Measurements from ENCODE around the gene KRR1.

Gene KRR1

DNA sequence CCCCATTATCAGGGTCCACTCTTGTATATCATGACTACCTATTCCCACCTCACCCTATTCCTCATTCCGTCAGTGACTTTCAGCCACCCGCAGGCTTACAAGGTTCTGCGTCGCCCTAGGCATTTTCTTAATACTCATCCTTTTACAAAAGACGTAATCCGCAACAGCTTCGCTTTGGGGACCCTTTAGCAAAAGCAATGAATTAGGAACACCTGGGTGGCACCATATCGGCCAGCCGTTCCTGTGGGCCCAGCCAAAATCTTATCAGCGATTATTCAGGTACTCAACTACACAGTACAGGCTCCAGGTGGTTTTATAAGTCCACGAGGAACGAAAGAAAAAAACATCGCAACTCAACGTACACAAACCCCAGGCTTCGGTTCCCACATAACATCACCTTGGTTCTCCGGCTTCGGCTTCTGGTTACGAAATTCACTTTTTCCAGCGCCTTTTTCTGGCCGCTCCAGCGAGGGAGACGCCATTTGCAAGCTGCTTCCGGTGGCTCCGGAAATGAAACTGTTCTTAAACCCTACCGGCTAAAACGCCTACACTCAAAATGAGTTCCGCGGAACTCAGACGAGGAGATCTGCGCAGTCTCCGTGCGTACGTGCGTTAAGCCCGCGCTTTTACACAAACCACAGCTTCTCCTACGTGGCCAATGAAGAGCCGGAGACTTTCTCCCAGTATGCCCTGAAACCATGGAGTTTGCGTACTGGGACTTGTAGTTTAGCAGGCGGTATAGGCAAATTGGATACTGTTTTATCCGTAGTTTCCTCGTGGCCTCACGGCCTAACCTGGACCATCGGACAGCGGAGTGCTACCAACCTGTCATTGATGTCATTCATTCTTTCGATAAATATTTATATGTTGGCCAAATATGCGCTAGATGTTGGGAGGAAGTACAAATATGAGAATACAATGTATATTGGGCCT, at the start of gene KRR1:
Gene KRR1, minus strand, starts transcription at position 494 of the 933 bp plus-strand sequence. Its CDS starts 12 bp downstream, at position 482.
- no peak; the same call in 1 of the 2 replicates for TF ChIP-seq CREB1 (IDR thresholded peaks at IDR 0.05; ENCODE audit: low read depth)
- no peak for TF ChIP-seq RAD21 (IDR thresholded peaks at IDR 0.05; ENCODE audit: low read depth)
- TF ChIP-seq TAF1 (IDR thresholded peaks at IDR 0.05; ENCODE audit: low read depth): peak; percentile 99
- TF ChIP-seq TCF12 (IDR thresholded peaks at IDR 0.05; ENCODE audit: low read depth): peak; percentile 89
- 0 out of 2 replicates have a peak, but pooled peaks have one; percentile 41 for TF ChIP-seq NFIC (IDR thresholded peaks at IDR 0.05)
- TF ChIP-seq EGR1 (IDR thresholded peaks at IDR 0.05): peak; percentile 67
- TF ChIP-seq EP300 (IDR thresholded peaks at IDR 0.05; ENCODE audit: borderline replicate concordance): 0 out of 2 replicates have a peak, but pooled peaks have one; percentile 33
- TF ChIP-seq, protein P1, sequence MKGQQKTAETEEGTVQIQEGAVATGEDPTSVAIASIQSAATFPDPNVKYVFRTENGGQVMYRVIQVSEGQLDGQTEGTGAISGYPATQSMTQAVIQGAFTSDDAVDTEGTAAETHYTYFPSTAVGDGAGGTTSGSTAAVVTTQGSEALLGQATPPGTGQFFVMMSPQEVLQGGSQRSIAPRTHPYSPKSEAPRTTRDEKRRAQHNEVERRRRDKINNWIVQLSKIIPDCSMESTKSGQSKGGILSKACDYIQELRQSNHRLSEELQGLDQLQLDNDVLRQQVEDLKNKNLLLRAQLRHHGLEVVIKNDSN (IDR thresholded peaks at IDR 0.05): peak; percentile 69
- peak; percentile 64 for TF ChIP-seq FOXM1 (IDR thresholded peaks at IDR 0.05; ENCODE audit: borderline replicate concordance, low read depth)
- TF ChIP-seq MAX (IDR thresholded peaks at IDR 0.05): peak; percentile 95
- TF ChIP-seq, protein P2, sequence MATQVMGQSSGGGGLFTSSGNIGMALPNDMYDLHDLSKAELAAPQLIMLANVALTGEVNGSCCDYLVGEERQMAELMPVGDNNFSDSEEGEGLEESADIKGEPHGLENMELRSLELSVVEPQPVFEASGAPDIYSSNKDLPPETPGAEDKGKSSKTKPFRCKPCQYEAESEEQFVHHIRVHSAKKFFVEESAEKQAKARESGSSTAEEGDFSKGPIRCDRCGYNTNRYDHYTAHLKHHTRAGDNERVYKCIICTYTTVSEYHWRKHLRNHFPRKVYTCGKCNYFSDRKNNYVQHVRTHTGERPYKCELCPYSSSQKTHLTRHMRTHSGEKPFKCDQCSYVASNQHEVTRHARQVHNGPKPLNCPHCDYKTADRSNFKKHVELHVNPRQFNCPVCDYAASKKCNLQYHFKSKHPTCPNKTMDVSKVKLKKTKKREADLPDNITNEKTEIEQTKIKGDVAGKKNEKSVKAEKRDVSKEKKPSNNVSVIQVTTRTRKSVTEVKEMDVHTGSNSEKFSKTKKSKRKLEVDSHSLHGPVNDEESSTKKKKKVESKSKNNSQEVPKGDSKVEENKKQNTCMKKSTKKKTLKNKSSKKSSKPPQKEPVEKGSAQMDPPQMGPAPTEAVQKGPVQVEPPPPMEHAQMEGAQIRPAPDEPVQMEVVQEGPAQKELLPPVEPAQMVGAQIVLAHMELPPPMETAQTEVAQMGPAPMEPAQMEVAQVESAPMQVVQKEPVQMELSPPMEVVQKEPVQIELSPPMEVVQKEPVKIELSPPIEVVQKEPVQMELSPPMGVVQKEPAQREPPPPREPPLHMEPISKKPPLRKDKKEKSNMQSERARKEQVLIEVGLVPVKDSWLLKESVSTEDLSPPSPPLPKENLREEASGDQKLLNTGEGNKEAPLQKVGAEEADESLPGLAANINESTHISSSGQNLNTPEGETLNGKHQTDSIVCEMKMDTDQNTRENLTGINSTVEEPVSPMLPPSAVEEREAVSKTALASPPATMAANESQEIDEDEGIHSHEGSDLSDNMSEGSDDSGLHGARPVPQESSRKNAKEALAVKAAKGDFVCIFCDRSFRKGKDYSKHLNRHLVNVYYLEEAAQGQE (IDR thresholded peaks at IDR 0.05; ENCODE audit: low read depth): no peak
- TF ChIP-seq CEBPB (IDR thresholded peaks at IDR 0.05): 0 out of 2 replicates have a peak, but pooled peaks have one; percentile 4
- no peak for TF ChIP-seq ZBTB7A (IDR thresholded peaks at IDR 0.05; ENCODE audit: low read depth)
- TF ChIP-seq YY1 (IDR thresholded peaks at IDR 0.05; ENCODE audit: low read depth): peak; percentile 96
- TF ChIP-seq TEAD4 (IDR thresholded peaks at IDR 0.05): peak; percentile 52

DNA sequence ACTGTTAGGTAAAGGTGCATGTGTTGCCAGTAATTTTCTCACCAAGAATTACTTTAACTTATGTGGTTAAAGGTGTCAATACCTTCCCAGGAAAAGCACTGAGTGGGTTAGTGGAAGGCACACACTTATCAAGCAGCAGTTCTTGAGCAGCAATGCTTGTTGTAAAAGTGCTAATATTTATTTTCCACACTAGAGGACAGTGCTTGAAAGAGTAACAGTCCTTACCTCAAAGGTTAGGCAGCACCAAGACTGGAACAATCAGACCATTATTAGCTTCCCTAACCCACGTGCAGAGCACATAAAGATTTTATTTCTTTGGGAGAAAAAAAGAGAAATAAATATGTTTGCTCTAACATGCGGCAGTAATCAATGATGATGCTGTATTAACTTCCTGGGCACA, 48.8 kb upstream of the KRR1 start:
- TF ChIP-seq RAD21 (IDR thresholded peaks at IDR 0.05; ENCODE audit: low read depth) (peak; percentile 57), MAX (IDR thresholded peaks at IDR 0.05) (no peak), EP300 (IDR thresholded peaks at IDR 0.05; ENCODE audit: borderline replicate concordance) (no peak)

- TF ChIP-seq FOXM1 (IDR thresholded peaks at IDR 0.05; ENCODE audit: borderline replicate concordance, low read depth): no peak
- TF ChIP-seq, protein P2 (IDR thresholded peaks at IDR 0.05; ENCODE audit: low read depth): no peak
- no peak for TF ChIP-seq EGR1 (IDR thresholded peaks at IDR 0.05)
- TF ChIP-seq TEAD4 (IDR thresholded peaks at IDR 0.05): no peak
These were observed 46.9 kb upstream of the KRR1 start for GRCh38 chr12:75558287-75558686.

DNA sequence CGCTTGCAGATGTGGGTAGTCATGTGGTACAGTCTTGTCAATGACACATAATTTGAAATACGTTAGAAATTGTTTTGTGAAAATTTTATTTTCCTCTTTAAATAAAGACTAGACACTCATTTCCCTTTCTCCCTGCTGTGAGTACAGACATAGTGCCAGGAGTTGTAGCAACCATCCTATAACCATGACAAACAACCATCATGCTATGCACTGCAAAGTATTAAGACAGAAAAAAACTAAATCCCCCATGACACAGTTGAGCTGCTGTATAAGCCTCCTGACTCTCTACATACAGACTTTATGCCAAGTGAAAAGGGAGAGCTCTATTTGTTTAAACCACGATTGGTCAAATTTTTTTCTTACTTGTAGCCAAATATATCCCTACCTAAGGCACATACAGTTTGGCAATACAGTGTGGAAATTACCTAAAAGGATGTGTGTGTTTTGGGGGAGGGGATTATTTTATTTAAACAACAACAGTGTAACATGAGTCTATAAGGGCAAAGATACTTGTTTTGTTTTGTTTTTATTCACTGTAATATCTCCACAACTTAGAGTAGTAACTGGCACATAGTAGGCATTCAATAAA, 45.0 kb upstream of the KRR1 start:
- TF ChIP-seq, protein P1 (IDR thresholded peaks at IDR 0.05): no peak
- TF ChIP-seq TAF1 (IDR thresholded peaks at IDR 0.05; ENCODE audit: low read depth) (no peak), CREB1 (IDR thresholded peaks at IDR 0.05; ENCODE audit: low read depth) (no peak), NFIC (IDR thresholded peaks at IDR 0.05) (no peak), EGR1 (IDR thresholded peaks at IDR 0.05) (no peak), FOXM1 (IDR thresholded peaks at IDR 0.05; ENCODE audit: borderline replicate concordance, low read depth) (no peak), TCF12 (IDR thresholded peaks at IDR 0.05; ENCODE audit: low read depth) (no peak), EP300 (IDR thresholded peaks at IDR 0.05; ENCODE audit: borderline replicate concordance) (no peak), TEAD4 (IDR thresholded peaks at IDR 0.05) (no peak), YY1 (IDR thresholded peaks at IDR 0.05; ENCODE audit: low read depth) (no peak), ZBTB7A (IDR thresholded peaks at IDR 0.05; ENCODE audit: low read depth) (no peak), MAX (IDR thresholded peaks at IDR 0.05) (no peak), CEBPB (IDR thresholded peaks at IDR 0.05) (no peak), RAD21 (IDR thresholded peaks at IDR 0.05; ENCODE audit: low read depth) (no peak)
- TF ChIP-seq, protein P2 (IDR thresholded peaks at IDR 0.05; ENCODE audit: low read depth): no peak

Data from Ishikawa (cell line).